NOMO-1 treated with DMSO at 0.1 percent for 48 hours (cell line): ENCODE measurements around the gene PDCD11.

Experiments used
- DNase-seq: peaks from one replicate; lab custom pipeline; 2025; ENCODE audit not compliant: unreplicated experiment; lab: John Stamatoyannopoulos, UW

Gene PDCD11

DNA sequence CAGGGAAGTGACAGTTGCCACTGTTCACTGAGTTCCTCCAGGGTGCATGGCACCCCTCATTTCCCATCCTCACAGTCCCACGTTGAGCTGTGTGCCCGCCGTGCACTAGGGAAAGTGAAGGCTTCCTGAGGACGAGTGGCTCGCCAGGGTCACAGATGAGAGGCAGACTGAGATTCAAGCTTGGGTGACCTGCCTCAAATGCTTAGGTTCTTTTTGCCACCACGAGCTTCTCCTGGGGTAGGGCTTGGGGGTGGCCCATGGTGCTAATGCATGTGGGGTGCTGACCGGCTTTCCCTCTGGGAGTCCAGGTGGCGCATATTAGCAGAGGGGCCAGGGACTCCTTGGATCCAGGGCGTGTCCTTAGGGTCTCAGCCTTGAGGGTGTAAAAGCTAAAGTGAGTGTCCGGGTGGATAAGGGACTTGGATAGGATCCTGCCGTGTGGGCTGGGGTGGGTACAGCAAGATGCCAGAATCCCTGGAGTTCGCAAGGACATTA lies 53.8 kb downstream of the PDCD11 start:
- DNase-seq = no peak

DNA sequence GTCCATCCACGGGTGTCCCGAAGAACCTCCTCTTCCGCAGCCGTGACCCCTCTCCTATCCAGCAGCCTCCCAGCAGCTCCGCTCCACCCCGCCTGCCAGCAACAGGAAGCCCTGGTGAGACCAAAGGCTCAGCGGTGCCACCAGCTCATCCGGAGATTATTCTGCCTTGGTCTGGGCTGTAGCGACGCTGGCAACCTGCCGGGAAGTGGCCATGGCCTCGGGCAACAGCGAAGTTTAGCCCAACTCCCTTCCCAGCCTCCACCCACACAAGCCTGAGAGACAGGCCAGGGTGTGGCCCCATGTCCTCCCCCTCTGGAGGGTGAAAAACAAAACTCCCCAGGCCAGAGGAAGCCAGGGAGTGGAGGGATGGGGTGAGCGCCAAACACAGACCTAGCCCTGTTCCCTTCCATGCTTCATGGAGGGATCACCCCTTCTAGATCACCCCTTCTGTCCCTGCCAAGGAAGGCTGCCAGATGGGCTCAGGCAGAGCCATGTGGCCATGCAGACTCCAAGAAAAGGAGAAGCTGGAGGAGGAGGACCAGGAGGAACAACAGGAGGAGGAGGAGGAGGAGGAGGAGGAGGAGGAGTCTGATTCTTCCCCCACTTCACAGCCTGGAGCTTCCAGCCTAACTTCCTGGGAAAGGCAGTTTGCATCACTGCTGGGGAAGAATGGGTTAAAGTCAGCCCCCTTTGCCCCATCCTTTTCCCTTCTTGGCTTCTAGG lies 54.8 kb downstream of the PDCD11 start:
- DNase-seq = peak; percentile 5

DNA sequence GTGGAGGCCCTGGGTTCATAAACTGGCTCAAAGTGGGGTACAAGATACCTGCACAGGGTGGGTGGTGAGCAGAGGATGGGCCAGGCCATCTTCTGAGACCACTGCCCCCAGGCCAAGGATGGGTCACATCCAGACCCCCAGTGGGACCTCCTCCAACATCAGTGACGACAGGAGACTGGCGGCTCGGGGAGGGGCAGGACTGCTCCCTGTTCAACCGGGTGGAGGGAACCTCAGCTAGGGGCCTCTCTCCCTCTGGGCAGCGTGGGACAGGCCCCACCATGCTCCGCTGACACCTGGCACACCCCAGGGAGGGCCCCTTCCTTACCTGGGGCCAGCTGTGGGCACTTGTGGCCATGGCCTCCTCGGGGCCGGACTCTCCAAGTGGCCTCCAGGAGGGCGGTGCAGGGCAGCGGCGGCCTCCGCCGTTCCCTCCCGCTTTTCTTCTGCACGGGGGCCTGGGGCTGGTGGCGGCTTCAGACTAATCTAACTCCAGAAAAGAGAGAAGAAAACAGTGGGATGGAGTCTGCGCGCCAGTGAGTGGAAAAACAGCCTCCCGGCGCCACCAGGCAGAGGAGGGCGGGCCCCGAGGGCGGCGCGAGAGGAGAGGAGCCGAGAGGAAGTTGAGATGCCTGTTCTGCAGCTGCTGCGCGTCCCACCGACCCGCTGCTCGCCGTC lies 55.5 kb downstream of the PDCD11 start, which contains the start of gene CALHM2:
Gene CALHM2, minus strand, starts transcription at position 540 of the 675 bp plus-strand sequence. CDS start 2,429 bp downstream, outside the sequence.
- peak; percentile 68 for DNase-seq

DNA sequence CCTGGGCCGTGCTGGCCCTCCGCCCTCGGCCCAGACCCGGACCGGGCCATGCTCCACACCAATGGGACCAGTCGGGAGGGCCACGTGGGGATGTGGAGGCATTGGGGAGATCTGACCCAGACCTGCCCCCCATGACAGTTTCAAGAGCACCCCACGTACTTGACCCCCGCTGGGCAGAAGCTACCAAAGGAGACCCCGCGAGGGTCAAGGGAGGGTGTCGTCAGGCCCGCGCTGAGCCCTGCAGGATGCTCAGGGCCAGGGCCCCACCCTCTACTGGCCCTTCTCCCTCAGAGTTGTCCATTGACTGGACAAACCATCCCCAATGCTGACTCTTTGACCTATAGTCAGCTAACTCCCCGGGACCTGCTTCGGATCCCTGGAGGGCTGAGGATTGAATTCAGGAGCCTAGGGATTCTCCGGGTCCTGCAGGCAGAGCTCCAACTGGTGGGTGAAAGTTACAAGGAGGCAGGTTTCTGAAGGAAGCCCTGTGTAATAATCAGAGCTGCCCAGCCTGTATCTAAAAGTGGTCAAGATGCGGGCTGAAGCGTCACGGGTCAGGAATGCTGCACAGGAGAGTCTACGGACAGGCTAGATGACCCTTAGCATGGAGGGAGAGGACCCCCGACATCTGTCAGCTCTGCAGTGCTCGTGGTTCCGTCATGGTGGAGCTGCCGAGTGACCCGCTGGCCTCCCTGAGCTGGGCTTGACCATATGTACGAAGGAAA lies 56.2 kb downstream of the PDCD11 start:
- no peak for DNase-seq

DNA sequence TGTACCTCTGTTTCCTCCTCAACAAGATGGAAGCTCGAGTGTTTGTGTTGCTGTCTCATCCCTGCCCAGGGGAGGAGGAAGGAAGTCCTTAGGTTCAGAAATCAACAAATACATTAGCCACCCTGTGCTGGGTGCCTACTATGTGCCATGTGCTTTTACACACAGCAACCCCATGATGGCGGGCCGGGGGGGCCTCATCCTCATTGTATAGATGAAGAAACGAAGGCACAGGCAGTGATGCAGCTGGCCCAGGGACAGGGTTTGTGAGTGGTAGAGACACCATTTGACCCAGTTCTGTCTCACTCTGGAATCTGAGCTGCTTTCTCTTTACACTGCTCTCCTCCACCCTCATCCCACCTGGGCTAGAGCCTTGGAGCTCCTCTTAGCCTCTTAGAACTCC lies 57.6 kb downstream of the PDCD11 start:
- DNase-seq = no peak

DNA sequence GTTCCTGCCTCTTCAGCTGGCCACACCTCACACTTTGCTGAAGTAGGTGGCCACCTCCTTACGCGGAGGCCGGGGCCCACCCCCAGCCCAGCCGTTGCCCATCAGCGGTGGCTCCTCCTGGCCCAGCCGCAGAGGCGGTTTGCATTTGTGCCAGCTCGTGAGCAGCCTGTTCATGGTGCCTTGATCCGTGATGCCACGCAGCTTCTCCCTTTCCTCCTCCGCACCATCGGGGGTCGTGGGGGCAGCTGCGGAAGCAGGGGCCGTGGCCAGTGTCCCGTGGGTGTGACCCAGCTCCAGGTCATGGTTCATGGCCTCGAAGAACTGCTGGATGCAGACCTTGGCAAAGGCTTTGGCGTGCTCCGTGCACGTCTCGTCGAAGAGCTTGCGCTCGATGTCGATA lies 58.8 kb downstream of the PDCD11 start:
- no peak for DNase-seq

DNA sequence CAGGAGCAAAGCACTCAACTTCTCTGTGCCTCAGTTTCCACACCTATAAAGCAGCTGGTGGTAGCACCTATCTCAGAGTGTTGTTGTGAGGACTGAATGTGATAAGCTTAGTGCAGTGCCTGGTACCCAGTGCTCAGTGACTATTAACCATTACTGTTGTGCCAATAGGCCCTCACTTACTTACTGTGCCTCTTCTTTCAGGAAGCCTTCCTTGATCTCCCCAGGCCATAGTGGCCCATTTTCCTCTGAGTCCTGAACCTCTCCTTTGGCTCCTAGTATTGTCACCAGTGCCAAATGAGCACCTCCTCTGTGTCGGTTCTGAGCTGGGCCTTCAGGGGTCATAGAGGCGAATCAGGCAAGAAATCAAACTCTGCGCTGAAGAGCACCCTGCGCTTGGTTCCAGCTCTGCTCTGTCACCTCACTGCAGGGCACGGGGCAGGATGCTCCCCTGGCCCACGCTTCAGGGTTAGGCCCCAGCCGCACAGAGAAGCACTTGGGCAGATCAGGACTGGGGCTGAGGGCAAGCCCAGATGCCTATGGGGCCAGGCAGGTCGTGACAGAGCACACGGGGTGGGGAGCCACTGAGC lies 59.7 kb downstream of the PDCD11 start:
- no peak for DNase-seq

DNA sequence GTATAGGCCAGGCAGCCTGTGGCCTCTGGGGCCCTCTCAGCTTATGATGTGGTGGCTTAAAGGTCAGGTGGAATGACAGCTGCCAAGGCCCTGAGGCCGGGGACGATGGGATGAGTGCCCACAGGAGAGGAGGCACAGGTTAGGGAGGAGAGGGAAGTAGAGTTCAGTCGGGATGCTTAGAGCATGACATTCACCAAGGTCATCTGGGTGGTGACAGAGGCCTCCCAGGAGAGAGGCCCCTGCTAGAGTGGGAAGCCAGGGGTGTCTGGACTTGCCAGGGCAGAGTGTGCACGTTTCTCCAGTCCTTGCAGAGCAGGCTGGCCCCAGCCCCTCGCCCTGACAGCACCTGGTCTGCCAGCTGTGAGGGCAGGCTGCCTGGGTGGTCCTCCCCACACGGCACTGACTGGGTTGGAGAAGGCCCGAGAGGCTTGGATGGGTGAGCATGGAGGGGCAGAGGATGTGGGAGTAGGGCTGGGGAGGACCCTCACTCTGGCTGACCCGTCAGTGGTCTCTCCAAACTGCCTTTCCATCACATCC lies 60.8 kb downstream of the PDCD11 start:
- no peak for DNase-seq

DNA sequence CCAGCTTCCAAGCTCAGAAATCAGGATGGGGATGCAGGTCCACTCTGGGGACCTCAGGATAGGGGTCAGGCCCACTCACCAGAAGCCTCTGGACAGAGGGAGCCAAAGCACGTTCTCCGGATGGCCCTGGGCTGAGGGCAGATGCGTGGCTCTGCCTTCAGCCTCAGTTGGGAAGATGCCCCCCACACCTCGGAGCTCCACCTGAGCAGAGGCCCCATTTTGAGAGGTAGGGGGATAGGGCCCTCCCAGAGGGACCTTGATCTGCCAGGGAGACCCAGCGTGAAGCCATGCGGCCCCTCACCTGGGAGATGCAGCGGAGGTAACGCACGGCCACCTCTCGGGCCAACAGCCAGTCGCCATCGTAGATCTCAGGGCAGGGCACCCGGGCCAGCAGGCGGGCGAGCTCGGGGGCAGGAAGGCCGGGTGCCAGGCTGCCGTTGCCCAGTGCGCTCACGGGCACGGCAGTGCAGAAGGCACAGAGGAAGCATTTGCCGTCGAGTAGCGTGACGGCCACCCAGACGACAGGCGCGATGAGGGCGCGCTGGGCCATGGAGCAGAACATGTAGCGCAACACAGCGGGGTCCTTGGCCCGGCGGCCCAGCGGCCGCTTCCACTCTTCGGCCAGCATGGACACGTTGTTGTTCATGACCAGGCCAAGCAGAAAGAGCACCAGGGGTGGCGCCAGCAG lies 61.6 kb downstream of the PDCD11 start:
- DNase-seq = no peak

DNA sequence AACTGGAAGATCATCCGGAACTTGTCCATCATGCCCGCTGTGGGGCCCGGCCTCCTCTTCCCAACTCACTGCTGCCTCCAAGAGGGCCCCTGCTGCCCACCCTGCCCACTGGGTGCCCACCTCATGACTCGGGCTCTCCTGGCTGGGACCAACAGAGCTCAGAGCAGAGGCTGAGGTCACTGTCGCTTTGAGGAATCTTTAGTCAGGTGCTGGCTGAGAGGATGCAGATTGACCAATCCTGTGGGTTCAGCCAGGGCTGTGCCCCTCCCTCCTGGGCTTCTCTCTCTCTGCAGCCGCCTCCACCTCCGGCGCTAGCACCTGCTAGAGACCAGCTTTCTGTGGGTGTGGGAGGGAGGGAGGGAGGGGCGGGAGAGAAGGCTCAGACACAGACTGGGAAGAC lies 62.3 kb downstream of the PDCD11 start, which contains the start of gene CALHM1:
Gene CALHM1, minus strand, starts transcription at position 181 of the 400 bp plus-strand sequence. Its CDS starts 149 bp downstream, at position 32.
- DNase-seq = peak; percentile 13

DNA sequence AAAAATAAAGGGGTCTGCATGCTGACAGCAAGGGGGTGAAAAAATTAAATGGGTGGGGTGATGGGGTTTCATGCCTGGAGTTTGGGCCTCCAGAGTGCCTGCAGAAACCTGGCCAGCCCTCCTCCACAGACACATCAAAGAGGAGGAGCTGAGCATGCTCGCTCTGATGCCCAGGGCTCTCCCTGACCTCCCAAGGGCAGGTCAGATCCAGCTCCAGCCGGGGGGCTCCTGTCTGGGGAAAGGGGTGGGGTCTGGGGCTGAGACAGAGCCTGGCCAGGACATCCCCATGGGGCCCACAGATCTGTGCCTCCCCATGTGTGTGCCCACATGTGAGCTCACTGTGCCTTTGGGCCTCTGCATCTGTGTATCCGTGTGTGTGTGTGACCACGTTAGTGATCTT lies 63.2 kb downstream of the PDCD11 start:
- no peak for DNase-seq

DNA sequence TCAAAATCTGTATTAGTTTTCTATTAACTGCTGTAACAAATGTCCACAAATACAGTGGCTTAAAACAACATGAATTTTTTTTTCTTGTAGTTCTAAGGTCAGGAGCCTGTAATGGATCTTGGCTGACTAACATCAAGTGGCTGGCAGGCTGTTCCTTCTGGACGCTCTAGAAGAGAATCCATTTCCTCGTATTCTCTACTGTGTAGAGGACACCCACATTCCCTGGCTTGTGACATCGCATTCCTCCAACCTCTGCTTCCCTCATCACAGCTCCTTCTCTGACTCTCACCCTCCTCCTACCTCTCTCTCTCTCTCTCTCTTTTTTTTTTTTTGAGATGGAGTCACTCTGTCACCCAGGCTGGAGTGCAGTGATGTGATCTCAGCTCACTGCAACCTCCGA lies 67.1 kb downstream of the PDCD11 start:
- no peak for DNase-seq

DNA sequence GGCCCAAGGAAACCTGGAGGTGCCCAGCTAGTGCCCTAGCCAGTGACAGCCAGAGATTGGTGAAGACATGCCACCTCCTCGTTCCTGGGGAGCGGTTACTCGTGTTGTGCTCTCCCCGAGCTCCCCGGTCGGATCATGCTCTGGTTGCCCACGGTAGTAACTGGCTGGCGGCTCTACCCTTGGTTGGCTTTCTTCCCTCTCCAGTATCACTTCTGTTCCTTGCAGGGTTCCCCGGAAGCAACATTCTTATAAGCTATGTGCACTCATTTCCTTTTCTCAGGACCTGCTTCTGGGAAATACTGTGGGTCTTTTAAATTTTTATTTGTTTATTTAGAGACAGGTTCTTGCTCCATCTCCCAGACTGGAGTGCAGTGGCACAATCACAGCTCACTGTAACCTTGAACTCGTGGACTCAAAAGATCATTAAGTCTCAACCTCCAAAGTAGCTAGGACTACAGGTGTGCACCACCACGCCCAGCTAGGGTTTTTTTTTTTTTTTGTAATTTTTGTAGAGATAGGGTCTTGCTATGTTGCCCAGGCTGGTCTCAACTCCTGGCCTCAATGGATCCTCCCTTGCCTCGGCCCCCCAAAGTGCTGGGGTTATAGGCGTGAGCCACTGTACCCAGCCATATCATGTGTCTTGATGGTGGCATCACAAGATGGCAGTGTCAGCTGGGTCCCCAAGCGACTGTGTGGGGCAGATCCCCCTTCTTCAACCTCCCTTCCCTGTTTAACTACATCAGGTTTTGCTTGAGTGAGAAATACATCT lies 69.2 kb downstream of the PDCD11 start:
- DNase-seq = no peak

DNA sequence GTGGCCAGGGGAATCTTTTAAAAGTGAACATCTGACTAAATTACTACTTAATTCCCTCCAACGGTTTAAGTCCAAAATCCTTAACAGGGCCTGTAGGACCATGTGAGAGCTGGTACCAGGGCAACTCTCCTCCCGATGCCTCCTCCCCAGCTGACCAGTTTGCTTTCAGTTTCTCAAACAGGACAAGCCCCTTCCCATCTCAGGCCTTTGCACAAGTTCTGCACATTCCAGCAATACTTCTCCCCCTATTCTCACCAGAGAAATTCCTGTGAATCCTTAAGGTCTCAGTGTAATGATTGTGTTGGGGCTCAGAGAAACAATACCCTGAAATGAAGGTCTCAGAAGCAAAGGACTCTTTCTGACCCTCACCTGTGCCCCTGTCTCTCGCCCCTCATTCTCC lies 70.3 kb downstream of the PDCD11 start:
- DNase-seq = no peak

DNA sequence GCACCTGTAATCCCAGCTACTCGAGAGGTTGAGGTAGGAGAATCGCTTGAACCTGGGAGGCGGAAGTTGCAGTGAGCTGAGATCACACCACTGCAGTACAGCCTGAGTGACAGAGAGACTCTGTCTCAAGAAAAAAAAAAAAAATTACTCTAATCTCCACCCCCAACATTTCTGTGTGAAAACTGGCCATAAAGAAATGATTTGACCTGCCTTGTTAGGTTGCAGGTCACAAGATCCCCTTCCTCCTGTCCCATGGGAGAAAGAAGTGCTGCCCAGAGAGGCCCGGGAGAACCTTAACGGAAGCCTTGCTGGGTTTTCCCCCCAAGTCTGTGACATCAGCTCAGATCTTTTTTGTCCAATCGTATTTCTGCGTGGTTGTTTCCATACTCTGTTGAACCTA lies 71.0 kb downstream of the PDCD11 start:
- DNase-seq = no peak

DNA sequence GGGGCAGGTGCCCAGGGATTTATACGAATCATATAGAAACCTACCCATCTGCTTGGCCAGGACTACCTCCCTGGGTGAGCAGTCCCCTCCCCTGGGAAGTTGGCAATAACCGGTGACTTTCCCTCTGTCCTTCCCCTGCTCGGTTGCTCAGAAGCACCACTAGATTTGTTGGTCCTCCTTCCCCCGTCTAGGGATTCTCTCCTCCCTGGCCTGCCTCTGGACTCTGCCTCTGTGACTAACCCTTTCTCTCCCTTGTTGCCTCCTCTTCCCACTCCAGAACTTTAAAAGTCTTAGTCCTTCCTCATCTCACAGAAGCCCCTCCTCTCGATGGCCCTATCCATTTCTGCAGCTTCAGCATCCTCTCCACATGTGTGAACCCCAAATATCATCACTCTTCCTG lies 72.8 kb downstream of the PDCD11 start:
- no peak for DNase-seq

DNA sequence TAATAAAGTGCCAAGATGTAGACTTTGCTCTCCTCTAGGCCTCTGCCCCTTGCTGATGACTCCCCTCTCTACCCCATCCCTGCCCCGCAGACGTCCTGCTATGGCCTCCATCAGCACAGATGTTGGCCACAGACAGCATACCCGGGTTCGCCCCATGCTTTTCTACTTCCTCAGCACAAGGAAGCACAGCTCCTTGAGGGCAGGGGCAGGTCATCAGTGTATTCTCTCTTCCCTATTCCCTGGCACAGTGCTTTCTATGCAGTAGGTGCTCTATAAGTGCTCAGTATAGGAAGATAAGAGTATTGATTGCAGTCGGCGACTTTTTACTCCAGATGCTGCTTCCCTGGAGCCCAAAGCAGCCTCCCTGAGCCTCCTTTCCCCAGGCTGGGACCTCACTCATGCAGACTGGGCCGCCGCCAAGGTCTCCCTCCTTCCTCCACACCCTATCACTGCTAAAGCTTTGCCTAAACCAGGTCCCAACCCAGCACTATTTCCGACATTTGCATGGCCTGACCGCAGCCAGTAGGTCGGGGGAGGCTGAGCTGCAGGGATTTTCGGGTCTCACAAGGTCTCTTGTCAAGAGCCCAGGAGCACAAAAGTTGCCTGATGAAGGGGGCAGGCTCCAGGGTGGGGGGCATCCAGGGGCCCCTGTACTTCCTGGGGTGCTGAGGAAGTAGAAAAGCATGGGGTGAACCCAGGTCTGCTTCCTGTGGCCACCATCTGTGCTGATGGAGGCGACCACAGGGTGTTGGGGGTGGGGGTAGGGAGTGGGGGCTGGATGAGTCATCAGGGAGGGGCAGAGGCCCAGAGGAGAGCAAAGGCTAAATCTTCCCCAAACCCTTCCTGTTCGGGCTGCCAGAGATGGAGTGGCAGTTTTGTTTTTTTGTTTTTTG lies 74.6 kb downstream of the PDCD11 start:
- peak; percentile 87 for DNase-seq

DNA sequence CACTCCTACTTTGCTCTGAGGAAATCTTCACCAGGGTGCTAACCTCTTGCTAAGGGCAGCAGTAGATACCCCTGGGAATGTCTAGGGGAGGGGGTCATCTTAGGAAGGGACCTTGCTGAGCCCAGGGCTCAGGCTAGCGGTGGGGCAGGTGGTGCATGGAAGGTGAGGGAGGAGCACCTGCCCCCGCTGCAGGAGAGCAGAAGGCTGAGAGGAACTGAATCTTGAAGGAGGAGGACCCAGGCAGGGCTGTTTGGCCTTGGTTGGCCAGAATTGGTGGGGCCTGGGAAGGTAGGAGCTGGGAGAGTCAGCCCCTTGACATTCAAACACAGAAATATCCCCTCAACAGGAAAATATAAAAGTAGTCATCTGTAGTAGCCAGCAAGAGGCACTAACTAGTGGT lies 75.6 kb downstream of the PDCD11 start:
- DNase-seq = peak; percentile 76

DNA sequence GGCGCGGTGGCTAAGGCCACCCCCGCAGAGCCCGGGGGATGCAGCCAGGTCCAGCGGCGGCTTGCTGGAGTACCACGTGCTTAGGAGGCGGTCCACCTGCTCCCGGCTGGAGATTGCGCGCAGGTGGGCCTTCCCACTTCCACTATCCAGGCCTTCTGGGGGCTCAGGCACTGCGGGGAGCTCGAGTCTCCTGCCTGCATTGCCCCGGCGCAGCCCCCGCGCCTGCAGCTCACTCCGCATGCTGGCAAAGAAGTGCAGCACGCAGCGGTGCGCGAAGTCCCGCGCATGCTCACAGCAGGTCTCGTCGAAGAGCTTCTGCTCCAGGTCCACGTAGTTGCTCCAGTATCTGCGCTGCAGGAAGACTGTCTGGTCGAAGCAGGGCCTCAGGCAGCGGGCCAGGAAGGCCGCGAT lies 76.8 kb downstream of the PDCD11 start:
- no peak for DNase-seq
